HepG2 (cell line): Measurements from ENCODE around the gene MGMT.

Experiments
- CENPBD1 ChIP-seq: sonication (generic); formaldehyde crosslinking; IDR thresholded peaks from 2 replicates; pipeline ENCODE4 v1.8.0; 2022; ENCODE audit warnings: missing genetic modification reagents, low read depth, mild to moderate bottlenecking, borderline replicate concordance
- KAT2B ChIP-seq: fragments of 150-350 bp; IDR thresholded peaks from 2 replicates; pipeline ENCODE4 v1.6.1; 2014; ENCODE audit warnings: low read depth, low read length, borderline replicate concordance
- POLR2A ChIP-seq, 2 experiments: IDR thresholded peaks; 2 replicates each; pipeline ENCODE4 v1.6.1; 2011; ENCODE audit warnings: low read depth in 2 of 2, low read length in 2 of 2, mild to moderate bottlenecking in 1 of 2, moderate library complexity in 1 of 2; ENCODE audit not compliant: insufficient read depth in 1 of 2

DNA sequence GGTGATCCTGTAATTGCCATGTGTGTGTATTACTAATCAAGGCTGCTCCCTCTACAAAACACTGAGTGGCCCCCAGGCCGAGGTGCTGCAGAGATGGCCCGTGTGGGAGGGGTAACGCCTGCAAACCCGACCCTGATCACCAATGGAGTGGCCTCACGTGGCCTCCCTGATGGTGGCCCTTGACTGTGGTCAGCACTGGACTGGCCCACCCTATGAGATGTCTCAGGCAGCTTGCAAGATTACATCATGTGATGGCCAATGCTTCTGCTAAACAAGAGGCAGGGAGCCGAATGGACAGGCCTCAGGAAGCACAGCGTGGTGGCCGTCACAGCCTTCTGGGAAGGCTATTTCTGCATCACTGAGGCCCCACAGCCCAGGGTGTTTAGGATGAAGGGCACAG is 186.4 kb downstream of the MGMT start:
- no peak for TF ChIP-seq CENPBD1 (CRISPR knock-in tag)
- TF ChIP-seq KAT2B = no peak
- no peak for TF ChIP-seq POLR2A (IDR thresholded peaks at IDR 0.05; ENCODE audit: insufficient read depth in 1 of 2, low read depth in 2 of 2, low read length in 2 of 2)
